Measurements from ENCODE around the gene MFN2.
"Not testable (repeated sequence)": the region's sequence is repeated elsewhere in the genome, so short reads cannot be mapped to it uniquely, and the experiment has no call there.

MFN2 gene

DNA sequence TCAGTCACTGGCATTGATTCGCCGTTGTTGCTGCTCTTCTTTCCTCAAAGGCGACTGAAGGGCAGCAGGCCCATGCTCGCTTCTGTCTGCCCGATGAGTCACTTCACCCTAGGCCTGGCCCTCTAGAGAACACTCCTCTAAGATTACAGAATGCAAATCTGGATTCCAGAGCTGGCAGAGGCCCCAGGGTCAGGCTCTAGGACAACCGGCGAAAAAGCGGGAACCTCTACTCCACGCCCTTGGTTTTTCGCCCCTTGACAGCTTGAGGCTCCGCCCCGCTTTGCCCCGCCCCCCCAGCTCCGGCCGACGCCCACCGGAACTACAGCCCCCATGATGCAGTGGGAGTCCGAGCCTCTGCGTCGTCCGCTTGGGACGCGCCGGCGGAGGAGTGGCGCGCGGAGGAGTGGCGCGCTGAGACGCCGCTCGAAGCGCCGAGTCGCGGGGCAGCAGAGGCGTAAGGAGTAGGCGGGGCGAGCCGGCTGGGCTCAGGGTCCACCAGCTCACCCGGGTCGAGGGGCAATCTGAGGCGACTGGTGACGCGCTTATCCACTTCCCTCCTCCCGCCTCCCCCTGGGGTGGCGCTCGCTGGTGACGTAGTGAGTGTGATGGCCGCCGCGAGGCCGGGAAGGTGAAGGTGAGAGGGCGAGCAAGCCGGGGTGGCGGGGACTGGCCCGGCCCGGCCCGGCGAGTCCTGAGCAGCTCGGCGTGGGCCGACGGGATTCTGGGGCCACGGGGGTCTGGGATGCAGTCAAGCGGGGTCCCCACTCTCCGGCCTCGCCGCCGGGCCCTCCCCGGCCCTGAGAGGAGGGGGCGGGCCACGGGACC, at the start of gene MFN2:
Gene MFN2, plus strand, starts transcription at position 594 of the 825 bp plus-strand sequence. CDS start 8,725 bp downstream, outside the sequence.
- peak; percentile 79 for DNase-seq (ENCODE audit: low read depth)

GRCh38 chr1:11930571-11931445, 49.4 kb upstream of the MFN2 start:
- DNase-seq (ENCODE audit: low read depth): no peak

GRCh38 chr1:11931845-11932244, 48.4 kb upstream of the MFN2 start:
- no peak for DNase-seq (ENCODE audit: low read depth)

DNA sequence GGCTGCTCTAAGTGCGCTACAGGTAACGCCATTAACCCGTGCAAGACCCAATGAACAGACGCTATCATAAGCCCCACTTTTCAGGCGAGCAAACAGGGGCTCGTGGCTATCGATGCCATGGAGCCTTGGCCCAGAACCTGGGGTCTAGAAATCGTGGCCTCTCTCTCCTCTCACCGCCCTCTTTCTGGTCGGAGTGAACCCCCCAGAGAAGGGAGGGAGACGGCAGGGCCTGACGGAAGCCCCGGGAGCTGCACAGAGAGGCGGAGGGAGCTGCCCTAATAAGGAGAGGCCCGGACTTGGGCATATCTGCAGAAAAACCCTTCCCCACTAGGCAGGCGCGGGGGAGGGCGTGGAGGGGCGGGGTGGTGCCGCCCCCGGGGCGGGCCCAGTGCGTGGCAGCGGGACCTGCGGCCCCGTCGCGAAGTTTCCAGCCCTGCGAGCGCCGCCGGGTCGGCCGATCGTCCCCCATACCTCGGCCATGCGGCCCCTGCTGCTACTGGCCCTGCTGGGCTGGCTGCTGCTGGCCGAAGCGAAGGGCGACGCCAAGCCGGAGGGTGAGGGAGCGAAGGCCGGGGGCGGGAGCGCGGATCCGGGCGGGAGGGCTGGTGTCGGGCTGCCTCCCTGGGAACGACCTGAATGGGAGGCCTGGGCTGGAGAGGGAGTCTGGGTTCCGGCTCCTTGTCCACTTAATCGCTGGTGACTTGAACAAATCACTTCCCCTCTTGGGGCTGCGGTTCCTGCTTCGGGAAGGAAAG, 45.8 kb upstream of the MFN2 start, which contains the start of gene PLOD1:
Gene PLOD1, plus strand, starts transcription at position 416 of the 755 bp plus-strand sequence. Its CDS starts 63 bp downstream, at position 479.
- peak; percentile 36 for DNase-seq (ENCODE audit: low read depth)

GRCh38 chr1:11935057-11935412, 45.2 kb upstream of the MFN2 start:
- no peak for DNase-seq (ENCODE audit: low read depth)

DNA sequence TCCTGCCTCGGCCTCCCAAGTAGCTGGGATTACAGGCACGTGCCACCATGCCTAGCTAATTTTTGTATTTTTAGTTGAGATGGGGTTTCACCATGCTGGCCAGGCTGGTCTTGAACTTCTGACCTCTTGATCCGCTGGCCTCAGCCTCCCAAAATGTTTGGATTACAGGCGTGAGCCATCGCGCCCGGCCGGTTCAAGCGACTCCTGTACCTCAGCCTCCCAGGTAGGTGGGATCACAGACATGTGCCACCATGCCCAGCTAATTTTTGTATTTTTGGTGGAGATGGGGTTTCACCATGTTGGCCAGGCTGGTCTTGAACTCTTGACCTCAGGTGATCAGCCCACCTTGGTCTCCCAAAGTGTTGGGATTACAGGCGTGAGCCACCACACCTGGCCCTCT, 44.5 kb upstream of the MFN2 start:
- DNase-seq (ENCODE audit: low read depth): not testable (repeated sequence)

DNA sequence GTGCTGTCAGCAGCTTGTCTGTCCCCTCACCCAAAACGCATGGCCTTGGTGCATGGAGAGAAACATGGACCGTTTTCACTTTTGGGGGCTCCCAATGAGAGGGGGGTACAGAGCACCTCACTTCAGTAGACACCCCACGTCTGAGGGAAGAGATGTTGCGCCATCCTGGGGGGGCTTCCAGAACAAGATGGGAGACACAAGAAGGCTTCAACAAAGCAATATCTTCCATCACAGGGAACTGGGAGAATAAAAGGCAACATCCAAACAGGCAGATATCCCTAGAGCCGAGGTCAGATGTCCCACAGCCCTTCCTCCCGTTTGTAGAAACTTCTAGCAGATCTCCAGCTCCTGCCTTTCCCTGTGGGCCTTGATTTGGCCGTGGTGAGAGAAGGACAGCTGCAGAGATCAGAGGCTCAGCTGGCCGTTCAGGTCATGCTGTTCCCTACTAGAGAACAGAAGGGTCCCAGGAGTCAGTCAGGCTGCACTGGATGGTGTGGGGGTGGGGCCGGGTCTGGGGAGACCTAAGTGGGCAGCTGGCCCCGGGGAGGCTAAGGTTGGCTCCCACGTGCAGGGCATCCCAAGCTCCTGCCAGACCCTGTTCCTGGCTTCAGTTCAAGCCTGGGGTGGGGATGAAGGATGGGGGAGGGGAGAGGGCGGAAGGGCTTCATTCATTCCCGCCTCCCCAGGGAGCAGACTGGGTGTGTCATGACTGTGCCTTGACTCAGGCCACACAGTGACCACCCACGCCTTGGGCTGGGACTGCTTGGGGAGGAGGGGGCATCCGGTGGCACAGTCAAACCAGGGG, 41.3 kb upstream of the MFN2 start:
- DNase-seq (ENCODE audit: low read depth): no peak

DNA sequence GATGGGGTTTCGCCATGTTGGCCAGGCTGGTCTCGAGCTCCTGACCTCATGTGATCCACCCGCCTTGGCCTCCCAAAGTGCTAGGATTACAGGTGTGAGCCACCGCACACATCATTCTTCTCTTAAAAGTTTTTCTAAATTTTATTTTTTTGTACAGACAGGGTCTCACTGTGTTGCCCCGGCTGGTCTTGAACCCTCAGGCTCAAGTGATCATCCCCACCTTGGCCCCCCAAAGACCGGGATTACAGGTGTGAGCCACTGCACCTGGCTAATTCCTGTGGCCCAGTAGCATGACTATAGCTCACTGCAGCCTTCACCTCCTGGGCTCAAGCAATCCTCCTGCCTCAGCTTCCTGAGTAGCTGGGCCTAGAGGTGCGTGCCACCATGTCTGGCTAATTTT, 40.5 kb upstream of the MFN2 start:
- not testable (repeated sequence) for DNase-seq (ENCODE audit: low read depth)

- no peak for DNase-seq (ENCODE audit: low read depth)
These were observed 39.9 kb upstream of the MFN2 start for GRCh38 chr1:11940260-11940921.

- DNase-seq (ENCODE audit: low read depth): no peak
These were observed 38.0 kb upstream of the MFN2 start for GRCh38 chr1:11942280-11942679.

GRCh38 chr1:11943619-11944018, 36.6 kb upstream of the MFN2 start:
- no peak for DNase-seq (ENCODE audit: low read depth)

DNA sequence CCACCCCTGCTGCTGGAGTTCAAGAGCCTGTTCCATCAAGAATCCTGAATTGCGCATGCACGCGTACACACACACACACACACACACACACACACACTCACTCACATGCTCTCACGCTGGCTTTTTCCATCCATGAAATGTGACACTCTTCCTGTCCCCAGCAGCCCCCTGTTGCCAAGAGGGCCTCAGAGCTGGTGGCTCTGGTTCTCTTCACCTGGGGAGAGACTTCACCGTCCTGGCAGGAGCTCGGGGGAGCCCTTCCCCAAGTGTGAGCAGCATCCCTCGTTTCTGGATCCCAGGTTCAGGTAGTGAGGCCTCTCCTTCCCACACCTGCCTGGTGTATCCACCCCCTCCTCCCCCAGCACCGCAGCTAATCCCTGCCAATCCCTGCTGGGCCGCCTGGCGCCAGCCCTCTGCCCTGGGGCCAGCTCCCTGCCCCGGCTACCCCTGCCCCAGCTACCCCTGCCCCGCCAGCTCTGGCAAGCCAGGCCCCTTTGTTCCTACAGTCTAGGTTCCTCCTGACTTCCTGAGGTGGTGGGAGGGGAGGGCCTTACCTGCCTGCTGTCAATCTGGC, 35.8 kb upstream of the MFN2 start:
- DNase-seq (ENCODE audit: low read depth): no peak

DNA sequence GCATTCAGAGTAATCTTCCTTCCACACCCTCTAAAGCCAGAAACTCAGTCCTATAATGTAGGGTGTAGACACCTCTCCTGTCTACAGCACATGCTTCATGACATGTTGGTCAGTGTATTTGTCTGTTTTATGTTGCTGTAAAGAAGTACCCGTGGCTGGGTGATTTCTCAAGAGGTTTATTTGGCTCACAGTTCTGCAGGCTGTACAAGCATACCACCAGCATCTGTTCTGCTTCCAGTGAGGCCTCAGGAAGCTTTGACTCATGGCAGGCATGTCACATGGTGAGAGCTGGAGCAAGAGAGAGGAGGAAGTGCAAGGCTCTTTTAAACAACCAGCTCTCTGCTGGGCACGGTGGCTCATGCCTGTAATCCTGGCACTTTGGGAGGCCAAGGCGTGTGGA, 33.6 kb upstream of the MFN2 start:
- DNase-seq (ENCODE audit: low read depth): no peak

DNA sequence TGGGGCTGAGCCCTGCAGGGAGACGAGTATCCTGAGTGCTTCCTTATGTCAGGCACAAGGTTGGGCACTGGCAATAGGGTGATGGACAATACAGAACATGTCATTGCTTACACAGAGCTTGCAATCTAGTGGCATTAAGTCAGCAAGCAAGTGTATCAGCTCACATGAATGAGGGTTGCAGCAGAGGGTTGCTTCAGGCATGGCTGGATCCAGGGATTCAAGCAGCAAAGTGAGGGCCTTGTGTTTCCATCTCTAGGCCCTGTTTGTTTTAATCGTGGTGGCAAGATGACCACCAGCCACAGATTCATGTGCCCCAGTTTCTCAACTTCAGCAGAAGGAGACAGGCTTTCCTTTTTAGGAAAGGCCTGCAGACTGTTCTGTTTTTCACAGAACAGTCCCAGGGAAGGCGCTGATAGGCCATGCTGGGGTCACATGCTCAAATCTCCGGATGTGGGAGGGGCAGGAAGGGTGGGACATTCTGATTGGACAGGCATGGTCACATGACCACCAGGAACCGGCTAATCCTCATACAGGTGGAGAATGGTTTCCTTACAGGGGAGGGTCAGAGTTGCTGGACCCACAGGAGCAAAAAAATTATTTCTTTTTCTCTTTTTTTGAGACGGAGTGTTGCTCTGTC, 31.3 kb upstream of the MFN2 start:
- DNase-seq (ENCODE audit: low read depth): no peak

- no peak for DNase-seq (ENCODE audit: low read depth)
These were observed 28.3 kb upstream of the MFN2 start for GRCh38 chr1:11951901-11952300.

DNA sequence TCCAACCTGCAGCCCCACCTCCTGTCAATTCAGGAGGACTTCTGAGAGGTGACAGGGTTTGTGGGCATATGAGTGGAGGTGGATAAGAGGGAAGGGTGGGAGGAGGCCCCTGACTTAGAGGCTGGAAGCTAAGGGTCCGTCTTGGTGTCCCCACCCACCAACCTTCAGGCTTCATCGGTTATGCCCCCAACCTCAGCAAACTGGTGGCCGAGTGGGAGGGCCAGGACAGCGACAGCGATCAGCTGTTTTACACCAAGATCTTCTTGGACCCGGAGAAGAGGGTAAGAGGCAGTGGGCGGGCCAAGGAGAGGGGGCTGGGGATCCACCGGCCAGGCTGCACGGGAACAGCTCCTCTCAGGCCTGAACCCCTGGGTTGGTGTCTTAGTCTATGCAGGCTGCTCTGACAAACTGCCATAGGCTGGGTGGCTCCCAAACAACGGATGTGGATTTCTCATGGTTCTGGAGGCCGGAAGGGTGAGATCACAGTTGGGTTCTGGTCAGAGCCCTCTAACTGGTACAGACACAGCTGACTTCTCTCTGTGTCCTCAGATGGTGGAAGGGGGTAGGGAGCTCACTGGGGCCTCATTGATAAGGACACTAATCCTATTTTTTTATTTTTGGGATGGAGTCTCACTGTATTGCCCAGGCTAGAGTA, 27.7 kb upstream of the MFN2 start:
- DNase-seq (ENCODE audit: low read depth): no peak

DNA sequence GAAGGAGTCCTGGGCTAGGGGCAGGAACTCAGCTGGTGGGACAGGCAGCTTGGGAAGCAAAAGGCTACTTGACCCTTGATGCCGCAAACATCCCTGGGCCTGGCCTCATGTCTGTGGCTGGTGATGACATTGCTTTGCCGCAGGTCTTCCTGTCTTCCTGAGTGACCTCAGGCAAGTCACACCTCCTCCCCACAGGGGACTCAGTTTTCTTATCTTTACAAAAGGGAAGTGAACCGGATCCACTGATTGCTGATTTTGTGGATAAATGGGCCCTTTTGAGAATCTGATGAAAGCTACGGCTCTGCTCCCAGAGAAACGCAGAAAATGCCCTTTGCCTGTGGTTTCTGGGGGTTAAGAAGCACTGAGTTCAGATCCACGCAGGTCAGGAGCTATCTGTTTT, 25.0 kb upstream of the MFN2 start:
- no peak for DNase-seq (ENCODE audit: low read depth)

- DNase-seq (ENCODE audit: low read depth): no peak
These were observed 22.8 kb upstream of the MFN2 start for GRCh38 chr1:11957398-11957797.

DNA sequence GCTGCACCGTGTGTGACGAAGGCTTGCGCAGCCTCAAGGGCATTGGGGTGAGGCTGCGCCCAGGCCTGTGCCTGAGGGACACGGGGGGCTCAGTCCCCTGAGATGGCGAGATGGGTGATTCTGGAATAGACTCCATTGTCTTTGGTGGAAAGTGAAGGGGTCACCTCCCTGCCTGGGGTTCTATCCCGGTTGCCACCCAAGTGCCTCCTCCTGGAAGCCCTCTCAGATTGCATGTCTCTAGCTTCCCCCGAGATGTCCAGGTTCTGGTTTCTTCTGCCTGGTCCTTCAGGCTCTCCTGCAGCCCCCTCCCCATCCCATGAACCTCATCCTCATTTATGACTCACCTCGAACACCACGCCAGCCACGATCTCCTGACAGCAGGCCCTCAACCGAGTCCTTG, 22.3 kb upstream of the MFN2 start:
- no peak for DNase-seq (ENCODE audit: low read depth)

DNA sequence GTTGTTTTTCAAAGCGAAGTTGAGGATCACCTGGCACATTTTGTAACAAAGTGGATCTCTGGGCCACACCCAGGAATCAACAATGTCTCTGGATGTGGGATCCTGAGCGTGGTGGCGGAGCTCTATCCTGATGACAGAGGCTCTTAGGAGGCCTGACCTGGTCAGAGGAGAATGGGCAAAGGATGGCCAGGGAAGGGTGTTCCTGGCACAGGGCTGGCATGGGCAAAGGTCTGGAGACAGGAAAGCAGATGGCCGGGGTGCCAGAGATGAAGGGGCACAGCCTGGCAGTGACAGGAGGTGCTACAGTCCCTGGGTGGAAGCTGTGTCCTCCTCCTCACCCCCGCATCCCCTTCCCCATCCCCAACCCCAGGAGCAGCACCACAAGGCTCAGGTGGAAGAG, 20.0 kb upstream of the MFN2 start:
- DNase-seq (ENCODE audit: low read depth): no peak

Data from non-pigmented ciliary epithelial cell (primary cell).